ENCODE measurements around the gene MPZL1. TPM values are rescaled to one million over a fixed set of nuclear protein-coding genes. Genes with fewer than 3 reads are reported as not detected.

MPZL1 gene
- total and polyA plus RNA-seq, 2 of the 8 experiments (the other 6 are each of a cell fraction or from before 2014, with no cell fraction given): 37.8 to 120 TPM

GRCh38 chr1:167772436-167772835 is 50.7 kb downstream of the MPZL1 start (continued):
- TF ChIP-seq HDAC2 (IDR thresholded peaks at IDR 0.05; ENCODE audit: borderline replicate concordance in 1 of 2, low read depth in 2 of 2, low read length in 2 of 2) (no peak), POLR2A (IDR thresholded peaks at IDR 0.05; ENCODE audit: control extremely low read depth in 1 of 2, low read depth in 2 of 2, low read length in 2 of 2) (no peak), RNF2 (IDR thresholded peaks at IDR 0.05; ENCODE audit: borderline replicate concordance, low read depth, low read length, missing control alignments, poor library complexity, severe bottlenecking) (no peak)
